Psoas muscle (tissue), 8 donors: ENCODE measurements around the gene SERPINB2. TPM values are rescaled to one million over a fixed set of nuclear protein-coding genes. Genes with fewer than 3 reads are reported as not detected.

Experiments
- ATAC-seq, 4 donors: fragments of 200-7000 bp; cut with Tn5 transposase; one replicate each; pipeline ENCODE4 v1.9.1; 2020; ENCODE audit warnings: moderate library complexity in 3 of 4, mild to moderate bottlenecking in 2 of 4
- DNase-seq, 2 donors: peaks; one replicate each; pipeline ENCODE4 v3.0.0-alpha.2; 2020
- H3K27ac ChIP-seq: fragments of 200-600 bp; one replicate; pipeline ENCODE4 v1.8.0; 2022
- H3K27me3 ChIP-seq, 3 donors: fragments of 200-600 bp in 1 of 3; one replicate each; pipeline versions ENCODE4 v1.6.1 to v1.8.0; 2013 to 2022; ENCODE audit warnings: low read length in 2 of 3, mild to moderate bottlenecking in 2 of 3, moderate library complexity in 1 of 3; ENCODE audit not compliant: insufficient read depth in 3 of 3
- H3K36me3 ChIP-seq, 2 donors: fragments of 200-600 bp in 1 of 2; one replicate each; pipeline versions ENCODE4 v1.6.1 to v1.8.0; 2013 to 2022; ENCODE audit warnings: low read depth in 1 of 2, mild to moderate bottlenecking in 1 of 2, moderate library complexity in 1 of 2; ENCODE audit not compliant: insufficient read depth in 1 of 2
- H3K4me1 ChIP-seq: fragments of 200-600 bp; one replicate; pipeline ENCODE4 v1.8.0; 2022
- H3K4me3 ChIP-seq: fragments of 200-600 bp; one replicate; pipeline ENCODE4 v1.8.0; 2022; ENCODE audit warnings: mild to moderate bottlenecking
- H3K9me3 ChIP-seq: fragments of 200-600 bp; one replicate; pipeline ENCODE4 v1.8.0; 2022
- WGBS, 3 donors: extraction: QIAGEN DNeasy Blood & Tissue Kit; methylation state at CpG; one replicate each; pipeline versions ENCODE4 v1.1.6 to v1.1.7; 2013; 5-methylcytosine and 5-hydroxymethylcytosine counted together
- intact Hi-C, 2 donors: fragments of 100-400 bp; cut with DNase I; formaldehyde crosslinking; loops; one replicate each; pipeline versions ENCODE4 v1.11.0 to v1.14.2; 2022
- long read RNA-seq, 2 donors: library from polyadenylated mRNA; unstranded; transcript quantifications; one replicate each; pipeline ENCODE4 v2.0.0, GENCODE V29; 2021
- polyA plus RNA-seq, 3 donors: library from polyadenylated mRNA; stranded (reverse); fragments of 200-250 nt; gene quantifications; one replicate each; pipeline ENCODE4 v1.2.3, GENCODE V29; 2013
- total RNA-seq, 4 donors: library from RNA; stranded (reverse); fragmentation: NEBNext Ultra II Directional in 2 of 4; extraction: Animal tissue kit (Norgen Biotek cat#: 25700) in 2 of 4; gene quantifications; one replicate each; pipeline versions ENCODE4 v1.2.1 to v1.2.4, GENCODE V29; 2021 to 2023
- TF ChIP-seq, protein P1 (sequence below): fragments of 200-600 bp; IDR thresholded peaks from one replicate; pipeline ENCODE4 v1.8.0; 2022; ENCODE audit warnings: antibody characterized with exemption
- donor health status: healthy with polysubstance abuse.
- donor health status: DM: no; HTN: no; CAD: no; lungs with moderate emphysema.
- donor health status: Bipolar disorder and iron deficiency.
- donor health status: healthy.
- donor health status: DM: yes; HTN: yes; CAD: no.
- donor health status: DM: no; HTN: no; CAD: no.
- donor health status: DM: no; HTN: no; CAD: no.
- donor health status: DM: yes; HTN: yes; CAD: no.

SERPINB2 gene, protein sequence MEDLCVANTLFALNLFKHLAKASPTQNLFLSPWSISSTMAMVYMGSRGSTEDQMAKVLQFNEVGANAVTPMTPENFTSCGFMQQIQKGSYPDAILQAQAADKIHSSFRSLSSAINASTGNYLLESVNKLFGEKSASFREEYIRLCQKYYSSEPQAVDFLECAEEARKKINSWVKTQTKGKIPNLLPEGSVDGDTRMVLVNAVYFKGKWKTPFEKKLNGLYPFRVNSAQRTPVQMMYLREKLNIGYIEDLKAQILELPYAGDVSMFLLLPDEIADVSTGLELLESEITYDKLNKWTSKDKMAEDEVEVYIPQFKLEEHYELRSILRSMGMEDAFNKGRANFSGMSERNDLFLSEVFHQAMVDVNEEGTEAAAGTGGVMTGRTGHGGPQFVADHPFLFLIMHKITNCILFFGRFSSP
- total RNA-seq = under 1 TPM in 2 of 4 donors, not detected in 2; 0.20 to 0.22 TPM
- under 1 TPM in 2 of 3 donors, not detected in 1; 0.03 to 0.15 TPM for polyA plus RNA-seq
- long read RNA-seq, donor 1 = 0 reads
- long read RNA-seq, donor 2 = 0 reads

DNA sequence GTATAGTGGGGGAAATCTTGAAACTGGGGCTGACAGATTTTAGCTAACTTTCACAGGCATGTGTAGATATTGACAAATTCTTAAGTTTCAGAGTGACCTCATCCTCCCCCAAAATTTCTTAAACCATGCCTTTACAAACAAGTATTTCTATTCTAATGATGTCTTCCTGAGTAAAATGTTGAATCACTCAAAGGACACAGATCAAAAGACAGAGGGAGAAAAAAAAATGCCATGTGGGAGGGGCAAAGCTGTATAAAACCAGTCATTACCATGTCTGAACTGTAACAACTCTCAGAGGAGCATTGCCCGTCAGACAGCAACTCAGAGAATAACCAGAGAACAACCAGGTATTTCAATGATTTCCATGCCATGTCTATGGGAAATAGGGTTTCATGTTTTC lies at the start of gene SERPINB2:
Gene SERPINB2 (plus strand): TSS at position 282 of the 400 bp plus-strand sequence. CDS start 3,740 bp downstream, outside the sequence.
- TF ChIP-seq, protein P1, sequence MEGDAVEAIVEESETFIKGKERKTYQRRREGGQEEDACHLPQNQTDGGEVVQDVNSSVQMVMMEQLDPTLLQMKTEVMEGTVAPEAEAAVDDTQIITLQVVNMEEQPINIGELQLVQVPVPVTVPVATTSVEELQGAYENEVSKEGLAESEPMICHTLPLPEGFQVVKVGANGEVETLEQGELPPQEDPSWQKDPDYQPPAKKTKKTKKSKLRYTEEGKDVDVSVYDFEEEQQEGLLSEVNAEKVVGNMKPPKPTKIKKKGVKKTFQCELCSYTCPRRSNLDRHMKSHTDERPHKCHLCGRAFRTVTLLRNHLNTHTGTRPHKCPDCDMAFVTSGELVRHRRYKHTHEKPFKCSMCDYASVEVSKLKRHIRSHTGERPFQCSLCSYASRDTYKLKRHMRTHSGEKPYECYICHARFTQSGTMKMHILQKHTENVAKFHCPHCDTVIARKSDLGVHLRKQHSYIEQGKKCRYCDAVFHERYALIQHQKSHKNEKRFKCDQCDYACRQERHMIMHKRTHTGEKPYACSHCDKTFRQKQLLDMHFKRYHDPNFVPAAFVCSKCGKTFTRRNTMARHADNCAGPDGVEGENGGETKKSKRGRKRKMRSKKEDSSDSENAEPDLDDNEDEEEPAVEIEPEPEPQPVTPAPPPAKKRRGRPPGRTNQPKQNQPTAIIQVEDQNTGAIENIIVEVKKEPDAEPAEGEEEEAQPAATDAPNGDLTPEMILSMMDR = no peak
- H3K4me1 ChIP-seq = no peaks in the 10 kb centered on the region
- 30 to 55% (median 31%) methylated on average over 1 of the region's 1 CpG for WGBS, 3 donors
- H3K4me3 ChIP-seq = no peak within 1 kb of the TSS
- intact Hi-C loops = no loop called here
- no peaks in the 10 kb centered on the region for H3K27me3 ChIP-seq
- DNase-seq (no peak), ATAC-seq (no peak)
- H3K9me3 ChIP-seq = no peaks in the 10 kb centered on the region
- H3K36me3 ChIP-seq = no peaks in the 10 kb centered on the region
- no peak within 1 kb of the TSS for H3K27ac ChIP-seq

DNA sequence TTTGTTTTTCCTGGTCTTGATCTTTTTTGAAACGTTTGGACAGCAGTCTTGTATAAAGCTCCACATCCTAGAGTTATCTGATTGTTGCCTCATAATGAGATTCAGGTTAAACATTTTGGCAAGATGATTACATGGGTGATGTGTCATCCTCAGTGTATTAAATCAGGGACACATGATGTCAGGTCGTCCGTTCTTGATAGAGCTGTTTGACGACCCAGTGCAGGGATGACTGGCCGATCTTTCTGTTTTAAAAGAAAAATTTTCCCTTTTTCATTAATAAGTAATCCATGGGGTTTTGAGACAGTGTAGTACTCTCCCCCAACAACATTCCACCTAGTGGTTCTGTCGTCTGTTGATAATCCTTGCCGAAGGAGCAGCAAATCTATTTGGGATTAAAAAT lies 44.5 kb upstream of the SERPINB2 start:
- intact Hi-C loops = loop anchor here (5.0 to 10.0 kb wide), 2 partner anchors 318 to 321 kb away; no protein-coding TSS in a partner anchor
- ATAC-seq (no peak), DNase-seq (no peak)
- no peaks in the 10 kb centered on the region for H3K36me3 ChIP-seq
- no peaks in the 10 kb centered on the region for H3K4me1 ChIP-seq
- WGBS, 3 donors = 67 to 76% (median 70%) methylated on average over 7 of the region's 7 CpGs
- H3K27me3 ChIP-seq = peaks cover 0 to 5% (median 0%) of the 10 kb centered on the region in 3 donors
- H3K27ac ChIP-seq = no peak overlapping the region
- TF ChIP-seq, protein P1 = no peak
- H3K4me3 ChIP-seq = no peak overlapping the region
- H3K9me3 ChIP-seq = no peaks in the 10 kb centered on the region

DNA sequence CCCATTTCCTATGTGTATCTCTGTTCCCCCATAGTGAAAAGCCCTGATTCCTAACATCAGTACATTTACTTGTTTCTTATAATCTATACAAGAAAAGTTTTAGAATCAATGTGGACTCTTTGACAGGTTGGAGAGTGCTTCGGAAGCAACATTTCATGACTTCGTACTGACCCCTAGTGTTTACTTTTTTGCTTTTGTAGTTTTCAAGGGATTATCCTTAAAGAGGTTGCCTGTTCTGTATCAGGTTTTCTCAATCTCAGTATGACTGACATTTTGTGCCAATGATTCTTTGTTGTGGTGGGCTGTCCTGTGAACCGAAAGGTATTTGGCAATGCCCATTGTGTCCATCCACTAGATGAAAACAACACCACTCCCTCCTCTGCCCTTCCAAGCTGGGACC lies 43.3 kb upstream of the SERPINB2 start:
- H3K4me3 ChIP-seq = no peak overlapping the region
- ATAC-seq (no peak), DNase-seq (no peak)
- WGBS, 3 donors = 16 to 22% (median 16%) methylated on average over 3 of the region's 3 CpGs
- TF ChIP-seq, protein P1 = peak; percentile 18
- intact Hi-C loops = loop anchor here (5.0 to 10.0 kb wide), 2 partner anchors 319 to 322 kb away; no protein-coding TSS in a partner anchor
- H3K27me3 ChIP-seq = peaks cover 0 to 5% (median 0%) of the 10 kb centered on the region in 3 donors
- H3K36me3 ChIP-seq = no peaks in the 10 kb centered on the region
- no peak overlapping the region for H3K27ac ChIP-seq
- no peaks in the 10 kb centered on the region for H3K9me3 ChIP-seq
- no peaks in the 10 kb centered on the region for H3K4me1 ChIP-seq

DNA sequence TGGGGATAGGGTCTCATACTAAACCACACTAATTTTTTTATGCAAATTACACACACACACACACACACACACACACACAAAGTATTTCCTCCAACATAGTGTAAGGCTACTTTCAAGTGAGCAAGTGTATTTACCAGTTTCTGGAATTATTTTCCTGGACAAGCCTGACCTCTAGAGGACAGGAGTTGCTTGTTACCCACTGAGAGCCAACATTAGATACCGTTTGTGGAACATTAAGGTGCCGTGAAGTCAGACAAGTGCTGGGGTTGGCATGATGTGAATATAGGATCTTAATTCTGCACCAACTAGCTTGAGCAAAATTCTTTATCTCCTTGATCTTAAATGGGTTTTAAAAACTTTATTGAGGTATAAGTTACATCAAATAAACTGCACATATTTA lies 39.3 kb upstream of the SERPINB2 start:
- no peaks in the 10 kb centered on the region for H3K27me3 ChIP-seq
- DNase-seq (no peak), ATAC-seq (no peak)
- no peak overlapping the region for H3K4me3 ChIP-seq
- H3K4me1 ChIP-seq = no peaks in the 10 kb centered on the region
- TF ChIP-seq, protein P1 = peak; percentile 13
- intact Hi-C loops = loop anchor here in 1 of 2 donors (10.0 kb wide), 1 partner anchor 323 kb away; no protein-coding TSS in a partner anchor
- no peaks in the 10 kb centered on the region for H3K9me3 ChIP-seq
- no peaks in the 10 kb centered on the region for H3K36me3 ChIP-seq
- 0 to 2% (median 2%) methylated on average over 2 of the region's 2 CpGs for WGBS, 3 donors
- no peak overlapping the region for H3K27ac ChIP-seq
